B cell (primary cell): ENCODE data around the gene VARS1. TPM values are rescaled to one million over a fixed set of nuclear protein-coding genes. Genes with fewer than 3 reads are reported as not detected.
"Not testable (repeated sequence)": the region's sequence is repeated elsewhere in the genome, so short reads cannot be mapped to it uniquely, and the experiment has no call there.

Experiments
- ATAC-seq: fragments of 200-7000 bp; cut with Tn5 transposase; one replicate; pipeline ENCODE4 v1.10.0; 2021; ENCODE audit warnings: low read depth, mild to moderate bottlenecking, moderate number of reproducible peaks, moderate library complexity
- CTCF ChIA-PET: fragments of 350-600 bp; sonication (Branson Sonifier 250); formaldehyde crosslinking; loops from one replicate; lab custom pipeline; 2021; ENCODE audit warnings: antibody characterized with exemption, inconsistent platforms; lab: Charles Lee
- POLR2A ChIA-PET: fragments of 350-600 bp; sonication (Branson Sonifier 250); formaldehyde crosslinking; loops from one replicate; lab custom pipeline; 2021; ENCODE audit warnings: antibody characterized with exemption; lab: Charles Lee
- DNase-seq: peaks from one replicate; pipeline ENCODE4 v3.0.0; 2013
- H2AFZ ChIP-seq: 2 replicates; pipeline ENCODE4 v1.6.1; 2012; ENCODE audit warnings: mild to moderate bottlenecking, low read depth, low read length; ENCODE audit not compliant: insufficient read depth, poor library complexity, severe bottlenecking
- H3K27ac ChIP-seq, 2 donors: 1 replicate in 1 of 2; 2 replicates in 1 of 2; pipeline ENCODE4 v1.5.1; 2012 to 2013; ENCODE audit warnings: low read length in 2 of 2, mild to moderate bottlenecking in 2 of 2, moderate library complexity in 1 of 2
- H3K27me3 ChIP-seq, 4 experiments: fragments of 200-600 bp in 1 of 4; sonication (generic) in 1 of 4; replicated peaks in 1 of 4; 1 replicate in 2 of 4; 2 replicates in 2 of 4; pipeline versions ENCODE4 v1.6.1 to v1.7.0; 2013 to 2016; ENCODE audit warnings: low read length in 3 of 4, mild to moderate bottlenecking in 2 of 4, mixed read lengths in 1 of 4, moderate library complexity in 1 of 4; ENCODE audit not compliant: insufficient read depth in 4 of 4, control insufficient read depth in 3 of 4; ENCODE audit errors: control extremely low read depth in 1 of 4
- H3K36me3 ChIP-seq, 2 experiments: replicated peaks in 1 of 2; 1 replicate in 1 of 2; 2 replicates in 1 of 2; pipeline versions ENCODE4 v1.6.1 to v1.7.1; 2013; ENCODE audit warnings: low read length in 1 of 2; ENCODE audit not compliant: insufficient read depth in 2 of 2, control insufficient read depth in 1 of 2; ENCODE audit errors: control extremely low read depth in 1 of 2, extremely low read depth in 1 of 2
- H3K4me1 ChIP-seq, 2 donors: fragments of 200-600 bp in 1 of 2; sonication (generic) in 1 of 2; 1 replicate in 1 of 2; 2 replicates in 1 of 2; pipeline versions ENCODE4 v1.5.1 to v1.6.1; 2013 to 2017; ENCODE audit warnings: low read length in 2 of 2; ENCODE audit not compliant: control insufficient read depth in 2 of 2, insufficient read depth in 2 of 2
- H3K4me2 ChIP-seq: replicated peaks from 2 replicates; pipeline ENCODE3; 2012; ENCODE audit warnings: mild to moderate bottlenecking, low read depth, low read length; ENCODE audit not compliant: poor library complexity, severe bottlenecking
- H3K4me3 ChIP-seq, 5 experiments: fragments of 200-600 bp in 1 of 5; sonication (generic) in 1 of 5; 1 replicate in 3 of 5; 2 replicates in 2 of 5; pipeline versions ENCODE4 v1.5.1 to v1.7.0; 2011 to 2016; ENCODE audit warnings: low read length in 4 of 5, mild to moderate bottlenecking in 4 of 5, low read depth in 2 of 5, control low read depth in 1 of 5, moderate library complexity in 1 of 5; ENCODE audit not compliant: insufficient read depth in 1 of 5; ENCODE audit errors: control extremely low read depth in 1 of 5, extremely low read depth in 1 of 5
- H3K79me2 ChIP-seq: fragments of 200-600 bp; sonication (generic); one replicate; pipeline ENCODE4 v1.6.0; 2016; ENCODE audit warnings: low read length; ENCODE audit not compliant: control insufficient read depth, insufficient read depth
- H3K9ac ChIP-seq: fragments of 200-600 bp; sonication (generic); 2 replicates; pipeline ENCODE4 v1.6.1; 2017; ENCODE audit warnings: mild to moderate bottlenecking, low read length, moderate library complexity
- H3K9me3 ChIP-seq, 3 donors: one replicate each; pipeline versions ENCODE4 v1.6.1 to v1.7.1; 2013; ENCODE audit warnings: low read length in 2 of 3; ENCODE audit not compliant: control insufficient read depth in 2 of 3, insufficient read depth in 1 of 3; ENCODE audit errors: control extremely low read depth in 1 of 3
- H4K20me1 ChIP-seq: 2 replicates; pipeline ENCODE4 v1.6.0; 2012; ENCODE audit warnings: mild to moderate bottlenecking, low read length; ENCODE audit not compliant: insufficient read depth, control insufficient read depth, poor library complexity, severe bottlenecking
- H3K27ac Mint-ChIP-seq: one replicate; pipeline ENCODE4 v1.8.0; 2021; ENCODE audit warnings: mixed read lengths
- H3K27me3 Mint-ChIP-seq: one replicate; pipeline ENCODE4 v1.8.0; 2021; ENCODE audit warnings: mixed read lengths
- H3K4me1 Mint-ChIP-seq: one replicate; pipeline ENCODE4 v1.8.0; 2021; ENCODE audit warnings: mixed read lengths
- H3K4me3 Mint-ChIP-seq: one replicate; pipeline ENCODE4 v1.8.0; 2021; ENCODE audit warnings: mixed read lengths
- H3K9me3 Mint-ChIP-seq: one replicate; pipeline ENCODE4 v1.8.0; 2022; ENCODE audit warnings: mixed read lengths; ENCODE audit not compliant: insufficient read depth
- CTCF ChIP-seq: fragments of 200-600 bp; IDR thresholded peaks from one replicate; pipeline ENCODE4 v1.8.0; 2022; ENCODE audit warnings: antibody characterized with exemption, mild to moderate bottlenecking
- EZH2 ChIP-seq: IDR thresholded peaks from 2 replicates; pipeline ENCODE4 v1.6.1; 2012; ENCODE audit warnings: borderline replicate concordance, low read depth, mild to moderate bottlenecking, moderate library complexity, low read length; ENCODE audit not compliant: insufficient read depth, poor library complexity, severe bottlenecking
- WGBS: methylation state at CpG from one replicate; pipeline ENCODE4 v1.1.5; 2013; ENCODE audit warnings: missing lambda C conversion rate; ENCODE audit not compliant: insufficient coverage; 5-methylcytosine and 5-hydroxymethylcytosine counted together
- intact Hi-C: fragments of 100-400 bp; cut with micrococcal nuclease; formaldehyde crosslinking; loops from one replicate; pipeline ENCODE4 v1.10.0; 2022
- polyA plus RNA-seq: library from polyadenylated mRNA; depleted of rRNA; stranded (reverse); fragments of >200 nt; gene quantifications from 2 replicates; pipeline ENCODE4 v1.2.3, GENCODE V29; 2012
- total RNA-seq, 2 donors: library from RNA; stranded (reverse); fragments of 120-200 nt in 1 of 2; gene quantifications; 1 replicate in 1 of 2; 2 replicates in 1 of 2; pipeline versions ENCODE4 v1.2.3 to v1.2.4, GENCODE V29; 2013 to 2022

The VARS1 gene
- total and polyA plus RNA-seq, 2 donors (not counting 1 experiment from before 2014, with no cell fraction given) = 52.3 to 66.8 TPM

- Mint-ChIP-seq H3K4me3 (peak overlapping the region; percentile 89), H3K9me3 (no peaks in the 10 kb centered on the region), H3K27ac (peak overlapping the region; percentile 98), H3K27me3 (no peaks in the 10 kb centered on the region), H3K4me1 (peaks cover 29% of the 10 kb centered on the region)
- no peaks in the 10 kb centered on the region for H3K36me3 ChIP-seq
- H3K4me3 ChIP-seq = peak overlapping the region; percentile 59 to 79 (median 77)
- peak overlapping the region; percentile 84 for H2AFZ ChIP-seq
- TF ChIP-seq CTCF (no peak), EZH2 (no peak)
- peak overlapping the region; percentile 75 for H3K9ac ChIP-seq
- DNase-seq (no peak), ATAC-seq (peak; percentile 52)
- peak overlapping the region; percentile 77 to 78 for H3K27ac ChIP-seq
- H3K4me1 ChIP-seq = peaks cover 26 to 41% of the 10 kb centered on the region in 2 donors
- intact Hi-C loops = no loop called here
- WGBS = 16% methylated on average over 19 of the region's 39 CpGs
- peak overlapping the region; percentile 83 for H3K4me2 ChIP-seq
- H4K20me1 ChIP-seq = no peaks in the 10 kb centered on the region
- no peaks in the 10 kb centered on the region for H3K27me3 ChIP-seq
- ChIA-PET POLR2A (interaction anchor here (0.6 to 1.2 kb wide), 5 partner anchors 16 to 169 kb away, joined by 3 to 8 read pairs (median 5); partner anchors contain the start of genes BAG6 and VARS1), CTCF (interaction anchor here (0.7 kb wide), 1 partner anchor 9 kb away, joined by 3 read pairs; no protein-coding TSS in a partner anchor)
- H3K9me3 ChIP-seq = no peaks in the 10 kb centered on the region
- no peaks in the 10 kb centered on the region for H3K79me2 ChIP-seq
Measured at GRCh38 chr6:31821301-31822035, 25.9 kb upstream of the VARS1 start.

- H3K36me3 ChIP-seq, ATAC-seq, H3K27me3 ChIP-seq, H3K9me3 Mint-ChIP-seq, DNase-seq, H3K9me3 ChIP-seq, H2AFZ ChIP-seq, H3K9ac ChIP-seq, H3K79me2 ChIP-seq, H3K27me3 Mint-ChIP-seq, H3K4me2 ChIP-seq, H3K27ac Mint-ChIP-seq, intact Hi-C loops, H3K4me3 Mint-ChIP-seq, H3K4me3 ChIP-seq, H4K20me1 ChIP-seq, H3K27ac ChIP-seq: not testable (repeated sequence)
- ChIA-PET POLR2A (interaction anchor here (0.7 kb wide), 1 partner anchor 90 kb away, joined by 11 read pairs; no protein-coding TSS in a partner anchor), CTCF (interaction anchor here (0.9 to 1.5 kb wide), 3 partner anchors 68 to 93 kb away, joined by 3 to 7 read pairs (median 4); no protein-coding TSS in a partner anchor)
- H3K4me1 ChIP-seq = peaks cover 24 to 33% of the 10 kb centered on the region in 2 donors
- peaks cover 25% of the 10 kb centered on the region for H3K4me1 Mint-ChIP-seq
- WGBS = 96% methylated on average over 7 of the region's 10 CpGs
Measured at GRCh38 chr6:31820399-31820798, 24.8 kb upstream of the VARS1 start.
